GM18520 (cell line): ENCODE data around the gene MARCHF3.
"Not testable (repeated sequence)": the region's sequence is repeated elsewhere in the genome, so short reads cannot be mapped to it uniquely, and the experiment has no call there.

Experiments
- ATAC-seq: cut with Tn5 transposase; IDR thresholded peaks from one replicate; pipeline ENCODE4 v1.9.1; 2021; ENCODE audit not compliant: unreplicated experiment

Gene MARCHF3

DNA sequence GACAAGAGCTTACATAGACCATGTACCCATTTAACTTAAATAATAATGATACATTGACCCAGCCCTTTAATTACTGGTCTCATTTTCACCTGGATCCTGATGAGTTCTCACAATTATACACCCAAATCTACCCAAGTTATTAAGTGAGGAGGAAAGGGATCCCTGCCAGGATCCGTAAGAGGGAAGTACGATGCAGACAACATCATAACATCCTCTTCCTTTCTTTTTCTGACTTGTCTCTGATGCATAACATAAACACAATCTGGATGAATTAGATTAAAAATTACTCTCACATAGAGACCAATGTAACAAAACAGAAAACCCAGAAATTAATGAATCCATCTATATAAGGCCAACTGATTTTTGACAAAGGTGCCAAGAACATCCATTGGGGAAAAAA, 17.0 kb downstream of the MARCHF3 start:
- ATAC-seq: no peak

DNA sequence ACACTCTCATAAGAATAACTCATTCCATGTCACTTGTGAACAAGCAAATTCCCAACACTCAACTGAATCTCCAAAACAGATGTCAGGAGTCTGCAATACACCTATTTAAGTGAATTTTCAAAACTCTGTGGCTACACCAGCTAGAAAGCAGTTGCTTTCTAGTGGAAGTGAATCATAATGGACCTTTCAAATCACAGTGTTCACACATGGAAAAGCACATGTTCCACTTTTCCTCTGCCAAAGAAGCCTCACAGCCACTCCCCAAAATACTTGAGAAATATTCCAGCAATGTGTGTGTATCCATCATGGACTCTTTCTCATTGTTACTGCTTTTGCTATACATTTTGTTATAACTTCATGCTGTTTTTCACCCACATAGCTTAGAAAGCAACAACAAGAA, 17.4 kb downstream of the MARCHF3 start:
- ATAC-seq: no peak

DNA sequence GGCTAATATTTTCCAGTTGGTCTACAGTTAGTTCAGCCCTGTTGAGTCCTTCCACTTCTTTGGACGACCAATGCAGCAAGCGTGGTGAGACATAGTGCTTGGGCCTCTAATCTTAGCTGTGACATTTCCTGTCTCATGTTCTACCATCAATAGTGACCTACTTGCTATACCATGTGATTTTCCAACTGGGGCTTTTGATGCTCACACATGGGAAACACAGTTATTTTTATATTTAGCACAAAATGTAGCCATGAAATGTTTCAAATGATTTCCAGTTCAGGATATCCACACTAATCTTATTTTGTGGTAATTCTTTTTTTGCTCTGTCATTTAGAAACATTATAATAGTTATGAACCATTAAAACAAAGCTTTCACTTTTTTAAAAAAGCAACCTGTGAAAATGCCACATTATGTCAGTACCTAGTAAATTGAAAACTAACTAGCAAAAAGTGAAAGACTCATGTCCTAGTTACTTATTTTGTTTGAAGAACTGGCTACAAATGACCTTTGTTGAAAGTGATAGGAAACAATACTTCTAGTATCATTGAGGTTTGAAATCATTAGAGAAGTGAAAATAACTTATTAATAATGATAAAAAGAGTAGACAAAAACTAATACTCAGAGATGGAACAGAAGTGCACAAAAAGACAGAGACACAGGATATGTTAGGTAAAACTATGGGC, 18.3 kb downstream of the MARCHF3 start:
- peak; percentile 77 for ATAC-seq

DNA sequence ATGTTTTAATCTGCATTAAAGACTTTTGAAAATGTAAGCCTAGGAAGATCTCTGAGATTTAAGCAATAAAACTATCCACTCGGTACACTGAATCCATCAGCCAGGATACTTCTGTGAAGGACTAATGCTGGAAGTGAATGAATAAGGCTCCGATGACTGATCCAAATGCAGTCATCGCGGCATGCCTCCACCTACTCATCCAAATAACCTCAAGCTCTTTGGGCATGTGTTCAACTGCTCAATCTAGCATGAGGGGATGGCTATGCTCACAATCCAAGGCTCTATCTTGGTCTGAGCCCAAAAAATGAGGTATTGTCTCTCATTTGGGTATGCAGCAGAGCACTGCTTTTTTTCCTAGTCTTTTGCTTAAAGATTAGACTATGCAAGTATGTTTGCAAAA, 19.2 kb downstream of the MARCHF3 start:
- no peak for ATAC-seq

DNA sequence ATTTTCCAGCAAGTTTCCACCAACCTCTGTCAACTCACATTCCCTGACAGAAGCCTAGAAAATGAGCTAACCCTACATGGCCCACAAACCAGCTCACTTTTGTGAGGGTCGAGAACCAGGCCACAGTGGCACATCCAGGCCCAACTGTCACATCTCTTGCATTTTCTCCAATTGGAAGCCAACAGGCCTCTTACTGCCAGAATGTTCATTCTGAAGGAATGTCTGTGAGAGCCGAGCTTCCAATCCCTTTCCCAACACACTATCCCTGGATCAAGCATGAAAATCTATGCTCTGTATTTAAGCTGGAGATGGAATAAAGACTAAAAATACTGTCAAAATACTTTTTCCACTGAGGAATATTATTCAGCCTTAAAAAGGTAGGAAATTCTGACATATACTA, 20.0 kb downstream of the MARCHF3 start:
- ATAC-seq: no peak

DNA sequence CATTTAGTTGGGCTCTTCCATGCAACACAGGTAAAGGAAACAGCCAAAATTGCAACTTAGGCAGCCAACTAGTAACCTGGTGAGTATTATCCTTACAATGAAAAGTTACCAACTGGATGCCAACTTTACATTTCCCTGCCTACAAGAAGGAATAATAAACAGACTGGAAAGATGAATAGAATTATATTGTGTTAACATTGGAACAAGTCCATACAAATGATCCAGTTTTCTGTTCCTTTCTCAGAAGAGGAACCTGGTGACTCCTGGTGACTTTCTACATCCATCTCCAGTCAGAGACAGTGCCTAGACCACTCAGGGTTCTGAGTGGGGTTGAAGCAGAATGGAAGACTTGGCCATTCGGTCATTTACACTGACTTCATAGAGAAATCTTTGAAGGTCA, 20.6 kb downstream of the MARCHF3 start:
- no peak for ATAC-seq

DNA sequence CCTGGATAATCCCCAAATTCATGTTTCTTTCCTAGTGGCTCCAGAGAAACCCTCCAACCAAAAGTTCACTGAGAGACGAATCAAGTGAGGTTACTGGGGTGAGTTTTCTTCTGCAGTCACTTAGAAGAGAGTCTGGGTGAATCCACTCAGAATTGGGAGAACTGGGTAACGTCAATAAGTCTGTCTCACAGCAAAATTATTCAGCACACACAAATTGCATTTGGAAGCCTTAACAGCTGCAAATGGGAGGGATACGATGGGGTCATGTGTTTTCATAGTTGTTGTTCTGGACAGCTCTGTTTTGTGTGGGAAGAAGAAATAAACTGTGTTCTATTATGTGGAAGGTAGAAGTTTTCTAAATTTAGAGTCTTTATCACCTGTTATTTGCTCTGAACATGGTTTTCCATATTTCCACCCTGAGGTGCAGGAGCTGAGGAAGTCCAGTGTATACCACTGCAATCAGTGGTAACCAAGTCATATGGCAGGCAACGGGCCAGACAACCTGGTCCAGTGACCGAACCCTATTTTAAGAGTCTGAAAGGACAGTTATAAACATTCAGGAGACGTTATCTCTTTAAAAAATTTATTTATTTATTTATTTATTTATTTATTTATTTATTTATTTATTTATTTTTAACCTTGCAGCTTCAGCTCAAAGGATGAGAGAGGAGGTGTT, 21.9 kb downstream of the MARCHF3 start:
- ATAC-seq: no peak

DNA sequence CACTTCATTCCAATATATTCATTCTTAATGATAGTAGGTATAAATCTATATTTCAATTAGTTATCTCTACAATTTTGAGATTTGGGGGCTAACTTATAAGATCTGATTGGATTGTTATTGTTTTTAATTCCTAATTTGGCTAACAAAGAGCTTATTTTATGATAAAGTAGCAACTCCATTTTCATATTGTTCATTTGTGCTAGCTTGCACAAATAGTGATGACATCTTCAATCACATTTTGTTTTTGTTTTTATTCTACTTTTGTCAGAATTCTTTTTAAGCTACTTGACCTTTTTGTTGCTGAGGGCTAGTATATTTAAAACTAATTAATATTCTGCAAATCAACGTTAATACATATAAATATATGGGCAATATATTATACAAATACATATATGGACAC, 22.8 kb downstream of the MARCHF3 start:
- ATAC-seq: no peak

DNA sequence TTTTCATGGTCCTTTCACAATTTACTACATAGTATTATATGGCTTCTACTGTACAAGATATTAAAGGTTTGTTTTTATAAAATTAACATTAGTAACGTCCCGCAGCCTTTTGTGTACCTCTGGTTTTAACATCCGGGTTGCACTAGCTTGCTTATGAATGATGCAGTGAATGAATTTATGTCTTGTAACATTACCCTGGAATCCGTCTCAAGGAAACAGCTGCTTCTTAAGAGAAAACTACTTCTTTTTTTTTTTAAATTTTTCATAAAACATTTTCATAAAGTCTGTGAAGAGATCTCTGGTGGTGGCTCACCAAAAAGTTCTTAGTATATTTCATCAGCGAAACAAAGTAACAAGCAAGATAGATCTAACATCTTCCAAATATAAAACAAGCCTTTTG, 23.6 kb downstream of the MARCHF3 start:
- ATAC-seq: no peak

DNA sequence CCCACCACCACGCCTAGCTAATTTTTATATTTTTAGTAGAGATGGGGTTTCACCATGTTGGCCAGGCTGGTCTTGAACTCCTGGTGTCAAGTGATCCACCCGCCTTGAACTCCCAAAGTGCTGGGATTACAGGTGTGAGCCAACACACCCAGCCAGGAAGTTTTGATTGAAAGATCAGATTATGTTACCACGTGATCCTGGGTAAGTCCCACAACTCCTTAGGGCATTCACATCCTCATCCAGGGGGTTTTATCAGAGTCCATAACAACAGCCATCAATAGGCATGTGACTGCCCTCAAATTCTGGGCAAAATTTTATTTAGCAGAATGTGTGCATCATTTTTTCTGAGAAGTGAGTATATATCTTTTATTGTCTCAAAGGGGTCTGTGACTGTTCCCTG, 25.1 kb downstream of the MARCHF3 start:
- ATAC-seq: not testable (repeated sequence)

DNA sequence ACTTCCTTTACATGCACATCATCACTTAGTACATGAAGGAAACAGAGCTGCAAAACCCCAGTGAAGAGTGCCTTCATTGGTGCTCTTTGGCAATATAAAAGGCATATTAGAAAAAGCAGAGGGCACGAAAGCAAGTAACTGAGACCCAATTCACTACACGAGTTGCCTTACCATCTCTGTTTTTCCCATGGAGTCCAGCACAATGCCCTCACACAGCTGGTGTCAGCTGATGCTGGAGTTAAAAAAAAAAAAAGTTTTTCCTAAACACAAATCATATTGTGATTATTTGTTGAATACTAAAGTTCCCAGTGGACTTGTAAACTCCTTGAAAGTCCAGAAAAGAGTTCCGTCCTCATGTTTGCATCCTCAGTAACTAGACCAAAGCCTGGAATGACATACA, 25.6 kb downstream of the MARCHF3 start:
- no peak for ATAC-seq

DNA sequence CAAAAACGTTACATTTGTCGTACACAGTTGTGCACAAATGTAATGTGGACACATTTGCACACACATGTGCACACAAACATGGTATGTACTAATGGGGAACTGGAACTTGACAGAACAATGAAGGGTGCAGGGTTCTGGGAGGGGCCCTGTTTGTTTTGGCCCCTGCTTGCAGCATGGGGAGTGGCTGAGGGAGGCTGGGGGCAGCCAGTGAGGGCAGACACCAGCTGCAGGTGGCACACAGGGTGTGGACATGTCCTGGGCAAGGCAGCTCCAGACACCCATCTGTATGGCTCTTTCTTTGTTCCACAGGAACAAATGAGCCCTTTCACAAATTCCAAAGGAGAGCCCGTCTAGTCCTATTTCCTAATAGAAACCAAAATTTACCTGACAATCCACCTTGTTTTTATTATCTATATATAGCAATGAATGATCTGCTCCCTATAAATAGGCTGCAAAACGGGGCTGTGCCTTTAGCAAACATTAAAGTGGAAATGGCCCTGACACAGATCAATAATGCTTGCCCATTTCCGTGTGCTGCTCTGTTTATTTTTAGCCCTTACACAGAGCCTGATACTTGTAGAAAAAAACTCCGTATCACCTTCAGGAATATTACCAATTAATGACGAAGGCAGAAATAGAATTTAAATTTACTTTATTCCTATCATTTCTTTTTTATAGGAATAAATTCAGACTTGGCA, 26.4 kb downstream of the MARCHF3 start:
- ATAC-seq: no peak

DNA sequence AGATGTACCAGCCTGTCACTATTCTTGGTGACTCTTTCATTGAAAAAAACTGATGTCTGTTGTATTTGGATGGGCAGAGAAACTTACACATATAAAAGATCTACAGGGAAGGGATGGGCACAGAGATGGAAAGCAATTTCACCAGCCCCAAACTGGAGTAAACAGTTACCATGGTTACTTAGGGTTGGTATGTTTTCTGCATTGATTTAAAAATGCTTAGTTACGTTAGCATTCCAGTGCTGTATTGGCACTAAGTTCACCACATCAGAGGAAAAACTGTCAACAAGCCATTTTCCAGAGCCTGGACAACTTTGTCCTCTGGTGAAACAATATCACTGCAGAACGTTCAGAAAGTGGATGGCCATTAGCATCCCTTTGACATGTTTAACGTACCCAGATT, 28.0 kb downstream of the MARCHF3 start:
- ATAC-seq: no peak

DNA sequence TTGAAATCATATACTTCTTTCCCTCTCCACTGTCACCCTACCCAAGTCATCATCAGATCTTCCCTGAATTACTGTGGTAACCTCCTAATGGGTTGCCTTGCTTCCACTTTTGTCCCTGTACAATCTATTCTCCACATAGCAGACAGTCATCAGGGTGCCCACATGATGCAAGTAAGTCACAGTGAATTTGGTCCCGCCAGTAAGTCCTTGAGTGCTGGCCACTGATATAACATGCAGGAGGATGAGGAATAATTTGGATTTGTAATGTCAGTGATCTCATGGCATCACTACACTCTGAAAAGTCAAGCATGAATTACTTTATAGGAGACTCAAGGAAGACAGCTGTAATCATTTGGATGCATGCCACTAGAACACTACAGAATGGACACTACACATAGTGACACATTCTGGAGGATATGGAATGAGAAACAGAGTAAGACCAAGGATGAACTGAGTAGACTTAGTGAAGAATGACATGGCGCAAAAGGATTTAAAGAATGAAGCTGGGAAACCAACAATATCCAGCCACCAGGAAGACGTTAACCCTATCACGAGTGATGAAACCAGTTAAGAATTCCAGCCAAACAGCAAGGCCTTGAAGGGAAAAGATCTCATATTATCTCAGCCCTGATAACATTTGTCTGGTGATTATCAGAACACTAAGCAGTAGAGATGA, 28.6 kb downstream of the MARCHF3 start:
- ATAC-seq: no peak

DNA sequence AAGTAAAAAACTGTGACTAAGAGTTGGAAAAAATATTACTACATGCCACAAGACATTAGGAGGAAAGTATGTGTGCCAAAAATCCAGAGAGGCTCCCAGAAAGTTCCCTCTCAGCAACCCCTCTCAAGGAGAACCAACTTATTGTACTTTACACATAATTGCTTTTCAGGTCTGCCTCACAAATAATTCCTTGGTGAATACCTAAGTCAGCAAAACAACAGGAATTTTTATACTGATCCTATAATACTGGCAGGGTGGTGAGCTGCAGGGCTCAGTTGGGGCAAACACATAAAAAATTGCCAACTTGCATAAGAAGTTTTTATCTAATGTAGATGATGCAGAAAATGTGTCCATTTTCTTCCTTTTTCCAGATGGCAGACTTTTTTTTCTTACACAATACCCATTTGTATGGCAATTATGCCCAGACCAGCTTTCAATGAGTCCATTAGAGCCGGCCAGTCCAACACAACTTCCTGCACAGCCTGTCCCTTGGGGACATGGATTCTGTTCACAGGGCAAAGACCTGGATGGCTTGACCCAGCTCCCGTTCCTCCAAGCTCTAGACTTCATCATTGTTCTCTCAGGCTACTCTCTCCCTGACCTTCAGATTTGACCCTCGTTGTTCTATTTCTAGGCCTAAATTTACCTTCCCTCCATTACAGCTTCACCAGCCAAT, 31.3 kb downstream of the MARCHF3 start:
- no peak for ATAC-seq

DNA sequence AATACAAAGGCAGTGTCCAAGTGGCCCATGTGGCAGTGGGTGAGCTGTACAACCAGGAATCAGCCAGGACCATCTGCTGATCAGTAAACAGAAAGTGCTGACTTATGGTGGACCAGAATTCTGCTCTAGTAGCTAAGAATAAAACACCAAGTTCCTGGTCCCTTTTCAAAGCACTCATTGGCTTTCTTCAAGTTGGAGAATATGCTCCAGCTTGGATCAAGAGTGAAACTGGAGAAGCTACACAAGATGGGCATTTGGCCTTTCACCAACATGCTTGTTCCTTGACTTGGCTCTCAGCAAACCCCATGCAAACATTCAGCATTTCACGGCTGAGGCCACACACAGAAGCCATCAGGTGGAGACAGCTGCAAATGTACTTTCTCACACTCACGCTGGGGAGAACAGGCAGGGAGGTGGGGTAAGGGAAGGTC, 32.1 kb downstream of the MARCHF3 start:
- no peak for ATAC-seq

DNA sequence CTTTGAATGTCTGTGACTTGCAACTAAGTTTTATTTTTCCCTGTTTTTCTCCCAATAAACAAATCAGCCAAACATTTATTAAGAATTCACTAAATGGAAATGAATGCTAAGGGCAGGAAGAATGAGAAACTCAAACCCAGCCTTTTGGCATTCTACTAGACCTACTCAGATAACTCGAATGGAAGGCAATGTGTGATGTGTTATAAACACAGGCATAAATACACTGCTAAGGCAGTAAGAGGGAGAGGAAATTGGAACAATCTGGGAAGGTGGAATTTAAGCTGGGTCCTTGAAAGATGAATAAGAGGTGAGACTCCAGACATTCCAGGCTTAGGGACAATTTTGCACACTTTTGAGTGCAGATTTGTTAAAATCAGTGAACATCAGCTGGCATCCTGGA, 34.7 kb downstream of the MARCHF3 start:
- ATAC-seq: no peak

DNA sequence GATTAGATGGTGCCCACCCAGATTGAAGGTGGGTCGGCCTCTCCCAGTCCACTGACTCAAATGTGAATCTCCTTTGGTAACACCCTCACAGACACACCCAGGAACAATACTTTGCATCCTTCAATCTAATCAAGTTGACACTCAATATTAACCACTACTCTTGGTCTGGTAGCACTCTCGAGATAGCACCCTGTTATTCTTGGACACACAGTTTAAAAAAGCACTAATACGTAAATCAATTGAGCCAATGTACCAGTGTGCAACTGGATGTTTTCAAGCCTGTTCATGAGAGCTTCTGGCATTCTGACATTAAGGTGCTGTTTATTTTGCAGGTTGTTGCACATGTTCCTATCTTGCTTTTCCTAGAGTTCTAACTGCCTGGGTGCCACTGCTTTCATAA, 35.3 kb downstream of the MARCHF3 start:
- ATAC-seq: no peak

DNA sequence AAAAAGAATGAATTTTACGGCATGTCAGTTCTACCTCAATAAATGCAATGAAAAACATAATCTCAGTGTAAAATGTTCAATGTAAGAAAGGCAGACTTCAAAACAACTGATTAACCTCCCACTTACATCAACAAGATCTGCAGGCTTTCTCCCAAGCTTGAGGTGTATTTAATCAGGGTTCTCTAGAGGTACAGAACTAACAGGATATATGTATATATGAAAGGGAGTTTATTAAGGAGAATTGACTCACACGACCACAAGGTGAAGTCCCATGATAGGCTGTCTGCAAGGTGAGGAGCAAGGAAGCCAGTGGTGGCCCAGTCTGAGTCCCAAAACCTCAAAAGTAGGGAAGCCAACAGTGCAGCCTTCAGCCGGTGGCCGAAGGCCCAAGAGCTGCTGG, 35.9 kb downstream of the MARCHF3 start:
- ATAC-seq: no peak

DNA sequence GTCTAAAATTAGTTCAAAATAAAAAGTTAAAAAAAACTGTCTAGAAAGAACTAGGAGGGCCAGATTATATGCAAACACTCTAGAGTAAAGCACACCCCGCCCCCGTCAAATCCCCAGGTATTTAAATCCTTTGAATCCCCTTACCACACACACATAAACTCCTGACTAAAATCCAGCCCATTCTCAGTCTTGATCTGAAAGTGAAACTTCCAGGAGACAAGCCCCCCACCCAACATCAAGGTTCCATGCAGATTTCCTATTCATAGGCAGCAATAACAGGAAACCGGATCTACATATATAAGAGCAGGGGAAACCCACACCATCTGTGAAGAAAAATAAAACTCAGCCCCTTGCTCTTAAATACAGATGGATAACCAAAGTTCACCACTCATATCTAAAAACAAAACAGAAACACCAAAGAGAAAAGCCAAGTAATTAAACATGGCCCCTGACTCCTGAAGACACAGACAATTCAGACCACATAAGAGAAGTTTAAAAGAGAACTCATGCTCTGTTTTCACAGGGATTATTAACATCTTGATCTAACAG, 42.3 kb downstream of the MARCHF3 start:
- ATAC-seq: peak; percentile 89
